ENCODE measurements around the gene ASAH2B. TPM values are rescaled to one million over a fixed set of nuclear protein-coding genes. Genes with fewer than 3 reads are reported as not detected.

Gene ASAH2B
- total and polyA plus RNA-seq, 2 of the 13 experiments (the other 11 are each of a cell fraction or from before 2014, with no cell fraction given), result 4.2 to 4.6 TPM

- no peak for TF ChIP-seq ZHX1 (CRISPR knock-in tag; IDR thresholded peaks at IDR 0.05; ENCODE audit: low read depth)
- TF ChIP-seq XRCC5 (optimal IDR thresholded peaks at IDR 0.05; ENCODE audit: low read length), result no peak
- TF ChIP-seq TGIF2 (CRISPR knock-in tag; IDR thresholded peaks at IDR 0.05), result no peak; the same call in 1 of the 2 replicates
- no peak for TF ChIP-seq ZMYM3 (CRISPR knock-in tag; IDR thresholded peaks at IDR 0.05)
- TF ChIP-seq ZNF75D (CRISPR knock-in tag; IDR thresholded peaks at IDR 0.05; ENCODE audit: borderline replicate concordance), result no peak
- TF ChIP-seq SP2 (CRISPR knock-in tag; IDR thresholded peaks at IDR 0.05), result 0 out of 2 replicates have a peak, but pooled peaks have one; percentile 37
- TF ChIP-seq, protein P1, sequence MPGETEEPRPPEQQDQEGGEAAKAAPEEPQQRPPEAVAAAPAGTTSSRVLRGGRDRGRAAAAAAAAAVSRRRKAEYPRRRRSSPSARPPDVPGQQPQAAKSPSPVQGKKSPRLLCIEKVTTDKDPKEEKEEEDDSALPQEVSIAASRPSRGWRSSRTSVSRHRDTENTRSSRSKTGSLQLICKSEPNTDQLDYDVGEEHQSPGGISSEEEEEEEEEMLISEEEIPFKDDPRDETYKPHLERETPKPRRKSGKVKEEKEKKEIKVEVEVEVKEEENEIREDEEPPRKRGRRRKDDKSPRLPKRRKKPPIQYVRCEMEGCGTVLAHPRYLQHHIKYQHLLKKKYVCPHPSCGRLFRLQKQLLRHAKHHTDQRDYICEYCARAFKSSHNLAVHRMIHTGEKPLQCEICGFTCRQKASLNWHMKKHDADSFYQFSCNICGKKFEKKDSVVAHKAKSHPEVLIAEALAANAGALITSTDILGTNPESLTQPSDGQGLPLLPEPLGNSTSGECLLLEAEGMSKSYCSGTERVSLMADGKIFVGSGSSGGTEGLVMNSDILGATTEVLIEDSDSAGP (CRISPR knock-in tag; IDR thresholded peaks at IDR 0.05; ENCODE audit: borderline replicate concordance), result peak; percentile 78; the same call in 1 of the 2 replicates
- TF ChIP-seq CEBPB (IDR thresholded peaks at IDR 0.05; ENCODE audit: borderline replicate concordance, low read depth, low read length), result no peak
- TF ChIP-seq RCOR2 (CRISPR knock-in tag; IDR thresholded peaks at IDR 0.05), result no peak
- TF ChIP-seq ATF3 (CRISPR knock-in tag; IDR thresholded peaks at IDR 0.05), result no peak
- no peak for TF ChIP-seq HNF4A (CRISPR knock-in tag; IDR thresholded peaks at IDR 0.05)
- TF ChIP-seq, protein P2, sequence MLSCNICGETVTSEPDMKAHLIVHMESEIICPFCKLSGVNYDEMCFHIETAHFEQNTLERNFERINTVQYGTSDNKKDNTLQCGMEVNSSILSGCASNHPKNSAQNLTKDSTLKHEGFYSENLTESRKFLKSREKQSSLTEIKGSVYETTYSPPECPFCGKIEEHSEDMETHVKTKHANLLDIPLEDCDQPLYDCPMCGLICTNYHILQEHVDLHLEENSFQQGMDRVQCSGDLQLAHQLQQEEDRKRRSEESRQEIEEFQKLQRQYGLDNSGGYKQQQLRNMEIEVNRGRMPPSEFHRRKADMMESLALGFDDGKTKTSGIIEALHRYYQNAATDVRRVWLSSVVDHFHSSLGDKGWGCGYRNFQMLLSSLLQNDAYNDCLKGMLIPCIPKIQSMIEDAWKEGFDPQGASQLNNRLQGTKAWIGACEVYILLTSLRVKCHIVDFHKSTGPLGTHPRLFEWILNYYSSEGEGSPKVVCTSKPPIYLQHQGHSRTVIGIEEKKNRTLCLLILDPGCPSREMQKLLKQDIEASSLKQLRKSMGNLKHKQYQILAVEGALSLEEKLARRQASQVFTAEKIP (CRISPR knock-in tag; IDR thresholded peaks at IDR 0.05; ENCODE audit: borderline replicate concordance), result no peak; the same call in 1 of the 2 replicates
- TF ChIP-seq, protein P3, sequence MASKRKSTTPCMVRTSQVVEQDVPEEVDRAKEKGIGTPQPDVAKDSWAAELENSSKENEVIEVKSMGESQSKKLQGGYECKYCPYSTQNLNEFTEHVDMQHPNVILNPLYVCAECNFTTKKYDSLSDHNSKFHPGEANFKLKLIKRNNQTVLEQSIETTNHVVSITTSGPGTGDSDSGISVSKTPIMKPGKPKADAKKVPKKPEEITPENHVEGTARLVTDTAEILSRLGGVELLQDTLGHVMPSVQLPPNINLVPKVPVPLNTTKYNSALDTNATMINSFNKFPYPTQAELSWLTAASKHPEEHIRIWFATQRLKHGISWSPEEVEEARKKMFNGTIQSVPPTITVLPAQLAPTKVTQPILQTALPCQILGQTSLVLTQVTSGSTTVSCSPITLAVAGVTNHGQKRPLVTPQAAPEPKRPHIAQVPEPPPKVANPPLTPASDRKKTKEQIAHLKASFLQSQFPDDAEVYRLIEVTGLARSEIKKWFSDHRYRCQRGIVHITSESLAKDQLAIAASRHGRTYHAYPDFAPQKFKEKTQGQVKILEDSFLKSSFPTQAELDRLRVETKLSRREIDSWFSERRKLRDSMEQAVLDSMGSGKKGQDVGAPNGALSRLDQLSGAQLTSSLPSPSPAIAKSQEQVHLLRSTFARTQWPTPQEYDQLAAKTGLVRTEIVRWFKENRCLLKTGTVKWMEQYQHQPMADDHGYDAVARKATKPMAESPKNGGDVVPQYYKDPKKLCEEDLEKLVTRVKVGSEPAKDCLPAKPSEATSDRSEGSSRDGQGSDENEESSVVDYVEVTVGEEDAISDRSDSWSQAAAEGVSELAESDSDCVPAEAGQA (IDR thresholded peaks at IDR 0.05; ENCODE audit: low read depth), result no peak; the same call in 1 of the 2 replicates
- TF ChIP-seq, protein P3 (CRISPR knock-in tag; IDR thresholded peaks at IDR 0.05; ENCODE audit: borderline replicate concordance), result no peak
- no peak for TF ChIP-seq NCOA1 (CRISPR knock-in tag; IDR thresholded peaks at IDR 0.05)
- no peak for TF ChIP-seq CENPT (CRISPR knock-in tag; IDR thresholded peaks at IDR 0.05; ENCODE audit: low read depth)
- no peak for TF ChIP-seq RFX3 (CRISPR knock-in tag; IDR thresholded peaks at IDR 0.05)
These were observed at the start of gene ASAH2B (continued) for GRCh38 chr10:50739618-50740292.

Measured in HepG2 (cell line).